Measurements from ENCODE around the gene GFER. TPM values are rescaled to one million over a fixed set of nuclear protein-coding genes. Genes with fewer than 3 reads are reported as not detected.

GFER gene
- total and polyA plus RNA-seq, 2 experiments from 2014 or later = 46.9 to 53.5 TPM

DNA sequence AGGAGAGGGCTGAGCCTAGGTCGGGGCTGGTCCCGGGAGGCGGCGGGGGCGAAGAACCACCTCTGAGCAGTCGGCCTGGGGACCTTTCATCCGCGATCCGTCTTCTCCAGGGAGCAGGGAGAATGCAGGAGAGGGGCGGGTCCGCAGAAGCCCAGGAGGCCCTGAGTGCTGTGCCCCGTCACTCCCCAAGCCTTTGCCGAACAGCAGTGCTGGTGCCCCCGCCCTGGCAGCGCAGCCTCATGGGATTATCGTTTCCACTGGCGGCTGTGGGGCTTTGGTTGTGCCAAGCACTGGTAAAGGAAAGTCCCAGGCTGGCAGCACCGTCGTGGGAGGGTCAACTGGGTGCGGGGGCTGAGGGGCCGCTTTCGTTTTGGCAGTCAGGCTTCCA lies 11.5 kb upstream of the GFER start:
- Histone ChIP-seq H3K36me3 (peaks cover 15% of the 10 kb centered on the region), H3K4me1 (ENCODE audit: low read depth) (peaks cover 5% of the 10 kb centered on the region), H3K27ac (no peak overlapping the region), H3K9me3 (ENCODE audit: low read depth) (no peaks in the 10 kb centered on the region), H3K27me3 (no peaks in the 10 kb centered on the region), H3K4me3 (peak overlapping the region; percentile 78)
- TF ChIP-seq CTCF (IDR thresholded peaks at IDR 0.05; ENCODE audit: low read depth, low read length) = no peak
- no peak for DNase-seq (ENCODE audit: low read depth in 1 of 2, low spot score in 1 of 2)

- DNase-seq (ENCODE audit: low read depth in 1 of 2, low spot score in 1 of 2) = no peak
- peaks cover 5% of the 10 kb centered on the region for H3K4me1 ChIP-seq (ENCODE audit: low read depth)
- H3K27me3 ChIP-seq = peaks cover 9% of the 10 kb centered on the region
- no peak for TF ChIP-seq CTCF (IDR thresholded peaks at IDR 0.05; ENCODE audit: low read depth, low read length)
- H3K4me3 ChIP-seq = no peak overlapping the region
- H3K36me3 ChIP-seq = peaks cover 15% of the 10 kb centered on the region
- no peaks in the 10 kb centered on the region for H3K9me3 ChIP-seq (ENCODE audit: low read depth)
- H3K27ac ChIP-seq = no peak overlapping the region
Measured at GRCh38 chr16:1973461-1974156, 10.4 kb upstream of the GFER start.

DNA sequence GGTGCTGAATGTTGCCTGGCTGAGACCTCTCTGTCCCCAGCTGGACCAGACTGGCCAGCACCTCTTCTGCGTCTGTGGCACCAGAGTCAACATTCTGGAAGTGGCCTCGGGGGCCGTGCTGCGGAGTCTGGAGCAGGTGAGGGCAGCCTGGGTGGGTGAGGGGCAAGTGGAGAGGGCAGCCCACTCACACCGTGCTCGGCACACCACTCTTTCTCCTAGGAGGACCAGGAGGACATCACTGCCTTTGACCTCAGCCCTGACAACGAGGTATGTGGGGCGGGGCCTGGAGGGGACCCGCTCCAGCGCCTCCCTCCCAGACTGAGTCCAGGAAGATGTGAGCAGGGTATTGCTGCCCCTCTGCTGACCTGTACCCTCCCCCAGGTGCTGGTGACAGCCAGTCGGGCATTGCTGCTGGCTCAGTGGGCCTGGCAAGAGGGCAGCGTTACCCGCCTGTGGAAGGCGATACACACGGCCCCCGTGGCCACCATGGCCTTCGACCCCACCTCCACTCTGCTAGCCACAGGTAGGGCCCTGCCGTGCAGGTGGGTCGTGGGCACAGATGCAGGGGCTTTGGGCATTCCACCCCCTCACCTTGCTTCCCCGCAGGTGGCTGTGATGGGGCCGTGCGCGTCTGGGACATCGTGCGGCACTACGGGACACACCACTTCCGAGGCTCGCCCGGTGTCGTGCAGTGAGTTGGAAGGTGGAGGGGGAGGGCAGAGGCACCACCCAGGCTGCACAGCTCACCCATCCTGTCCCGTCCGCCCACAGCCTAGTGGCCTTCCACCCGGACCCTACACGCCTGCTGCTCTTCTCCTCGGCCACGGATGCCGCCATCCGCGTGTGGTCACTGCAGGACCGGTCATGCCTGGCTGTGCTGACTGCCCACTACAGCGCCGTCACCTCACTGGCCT lies 9.6 kb upstream of the GFER start:
- no peak for DNase-seq (ENCODE audit: low read depth in 1 of 2, low spot score in 1 of 2)
- no peak for TF ChIP-seq CTCF (IDR thresholded peaks at IDR 0.05; ENCODE audit: low read depth, low read length)
- peaks cover 15% of the 10 kb centered on the region for H3K36me3 ChIP-seq
- no peak overlapping the region for H3K4me3 ChIP-seq
- peaks cover 5% of the 10 kb centered on the region for H3K4me1 ChIP-seq (ENCODE audit: low read depth)
- H3K9me3 ChIP-seq (ENCODE audit: low read depth) = no peaks in the 10 kb centered on the region
- H3K27me3 ChIP-seq = peaks cover 17% of the 10 kb centered on the region
- H3K27ac ChIP-seq = no peak overlapping the region

DNA sequence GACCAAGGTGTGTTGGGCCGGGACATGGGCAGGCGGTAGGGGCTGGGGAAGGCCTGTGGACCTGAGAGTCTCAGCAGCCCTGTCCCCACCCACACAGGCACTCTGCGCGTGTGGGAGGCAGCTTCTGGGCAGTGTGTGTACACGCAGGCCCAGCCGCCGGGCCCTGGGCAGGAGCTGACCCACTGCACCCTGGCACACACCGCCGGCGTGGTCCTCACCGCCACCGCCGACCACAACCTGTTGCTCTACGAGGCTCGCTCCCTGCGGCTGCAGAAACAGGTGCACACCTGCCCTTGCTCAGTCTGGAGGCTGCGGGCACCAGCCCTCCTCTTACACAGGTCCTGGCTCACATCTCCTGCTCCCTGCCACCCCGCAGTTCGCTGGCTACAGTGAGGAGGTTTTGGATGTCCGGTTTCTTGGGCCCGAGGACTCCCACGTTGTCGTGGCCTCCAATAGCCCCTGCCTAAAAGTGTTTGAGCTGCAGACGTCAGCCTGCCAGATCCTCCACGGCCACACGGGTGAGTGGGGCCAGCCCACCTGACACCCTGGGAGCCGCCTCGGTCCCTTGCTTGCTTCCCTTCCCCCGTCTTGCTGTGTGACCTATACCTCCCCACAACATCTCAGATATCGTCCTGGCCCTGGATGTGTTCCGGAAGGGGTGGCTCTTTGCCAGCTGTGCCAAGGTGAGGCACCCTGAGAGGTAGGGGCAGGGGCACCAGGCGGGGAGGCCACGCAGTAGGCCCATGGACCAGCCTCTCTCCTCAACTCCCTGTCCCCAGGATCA lies 8.4 kb upstream of the GFER start:
- Histone ChIP-seq H3K4me3 (no peak overlapping the region), H3K9me3 (ENCODE audit: low read depth) (no peaks in the 10 kb centered on the region), H3K27me3 (peaks cover 29% of the 10 kb centered on the region), H3K27ac (no peak overlapping the region), H3K4me1 (ENCODE audit: low read depth) (peaks cover 5% of the 10 kb centered on the region), H3K36me3 (peaks cover 15% of the 10 kb centered on the region)
- DNase-seq (ENCODE audit: low read depth in 1 of 2, low spot score in 1 of 2) = no peak
- TF ChIP-seq CTCF (IDR thresholded peaks at IDR 0.05; ENCODE audit: low read depth, low read length) = no peak

DNA sequence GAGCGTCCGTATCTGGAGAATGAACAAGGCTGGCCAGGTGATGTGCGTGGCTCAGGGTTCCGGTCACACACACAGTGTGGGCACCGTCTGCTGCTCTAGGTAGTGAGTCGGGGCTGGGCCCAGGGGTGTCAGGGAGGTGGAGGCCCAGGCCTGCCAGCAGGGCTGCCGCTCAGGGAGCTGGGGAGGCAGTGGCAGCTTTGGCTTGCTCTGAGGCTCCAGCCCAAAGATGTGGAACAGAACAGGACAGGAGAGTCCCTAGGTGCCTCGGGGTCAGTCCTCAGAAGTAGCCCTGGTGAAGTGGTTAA lies 7.8 kb upstream of the GFER start:
- TF ChIP-seq CTCF (IDR thresholded peaks at IDR 0.05; ENCODE audit: low read depth, low read length) = no peak
- Histone ChIP-seq H3K27ac (no peak overlapping the region), H3K4me1 (ENCODE audit: low read depth) (peaks cover 5% of the 10 kb centered on the region)

More for the DNA sequence above, 7.8 kb upstream of the GFER start:
- Histone ChIP-seq H3K27me3 (peaks cover 34% of the 10 kb centered on the region), H3K4me3 (no peak overlapping the region), H3K36me3 (peaks cover 15% of the 10 kb centered on the region), H3K9me3 (ENCODE audit: low read depth) (no peaks in the 10 kb centered on the region)
- no peak for DNase-seq (ENCODE audit: low read depth in 1 of 2, low spot score in 1 of 2)

Data from cardiac muscle cell (in vitro differentiated cells and primary cell).